ENCODE data around the gene ZBP1. TPM values are rescaled to one million over a fixed set of nuclear protein-coding genes. Genes with fewer than 3 reads are reported as not detected.

The ZBP1 gene
- total RNA-seq, 1 experiment from 2014 or later, result 2.9 TPM

DNA sequence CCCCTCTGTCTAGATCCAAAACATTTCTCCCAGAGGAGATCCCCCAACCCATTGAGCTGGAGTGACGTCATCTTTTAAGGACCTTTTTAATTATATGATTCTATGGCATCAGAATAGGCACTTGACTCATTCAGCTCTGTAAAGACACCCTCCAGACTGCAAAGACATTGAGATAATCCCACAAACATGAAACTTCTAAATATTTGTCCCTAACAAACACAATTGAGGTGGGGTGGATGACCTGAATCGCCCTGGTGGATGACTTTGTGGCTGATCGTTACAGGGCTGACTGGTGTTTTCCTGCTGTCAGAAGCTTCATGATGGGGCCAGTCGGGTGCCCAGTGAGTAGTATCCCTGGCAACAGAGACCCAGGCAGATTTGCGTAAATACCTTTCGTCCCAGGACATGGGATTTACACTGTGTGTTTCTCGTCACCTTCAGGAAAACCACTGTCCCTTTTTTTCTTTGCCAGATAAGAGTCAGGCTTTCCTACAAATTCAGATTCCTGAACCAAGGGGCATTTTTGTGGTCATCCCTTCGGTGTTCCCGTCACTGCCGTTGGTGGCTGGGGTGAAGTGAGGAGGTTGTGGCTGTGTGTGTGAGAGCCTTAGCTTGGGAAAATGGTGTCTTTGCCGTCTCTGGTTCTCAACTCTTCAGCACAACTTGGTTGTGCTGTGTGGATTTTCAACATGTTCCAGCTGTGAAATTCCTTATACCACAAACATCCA lies 64.6 kb downstream of the ZBP1 start:
- Mint-ChIP-seq H3K36me3 (ENCODE audit: insufficient read depth, unreplicated experiment) (peaks cover 7% of the 10 kb centered on the region), H3K4me3 (ENCODE audit: low read depth, unreplicated experiment) (no peak overlapping the region), H3K27ac (ENCODE audit: unreplicated experiment) (no peak overlapping the region), H3K9me3 (ENCODE audit: low read depth, unreplicated experiment) (no peaks in the 10 kb centered on the region), H3K4me1 (ENCODE audit: low read depth, unreplicated experiment) (peaks cover 31% of the 10 kb centered on the region), H3K27me3 (ENCODE audit: unreplicated experiment) (peaks cover 88% of the 10 kb centered on the region)
- intact Hi-C loops (cut with micrococcal nuclease; ENCODE audit: unreplicated experiment), result no loop called here
- no TSS peak for BruUV-seq (replicated peaks)
- DNase-seq, result no peak
- TF ChIP-seq, protein P1, sequence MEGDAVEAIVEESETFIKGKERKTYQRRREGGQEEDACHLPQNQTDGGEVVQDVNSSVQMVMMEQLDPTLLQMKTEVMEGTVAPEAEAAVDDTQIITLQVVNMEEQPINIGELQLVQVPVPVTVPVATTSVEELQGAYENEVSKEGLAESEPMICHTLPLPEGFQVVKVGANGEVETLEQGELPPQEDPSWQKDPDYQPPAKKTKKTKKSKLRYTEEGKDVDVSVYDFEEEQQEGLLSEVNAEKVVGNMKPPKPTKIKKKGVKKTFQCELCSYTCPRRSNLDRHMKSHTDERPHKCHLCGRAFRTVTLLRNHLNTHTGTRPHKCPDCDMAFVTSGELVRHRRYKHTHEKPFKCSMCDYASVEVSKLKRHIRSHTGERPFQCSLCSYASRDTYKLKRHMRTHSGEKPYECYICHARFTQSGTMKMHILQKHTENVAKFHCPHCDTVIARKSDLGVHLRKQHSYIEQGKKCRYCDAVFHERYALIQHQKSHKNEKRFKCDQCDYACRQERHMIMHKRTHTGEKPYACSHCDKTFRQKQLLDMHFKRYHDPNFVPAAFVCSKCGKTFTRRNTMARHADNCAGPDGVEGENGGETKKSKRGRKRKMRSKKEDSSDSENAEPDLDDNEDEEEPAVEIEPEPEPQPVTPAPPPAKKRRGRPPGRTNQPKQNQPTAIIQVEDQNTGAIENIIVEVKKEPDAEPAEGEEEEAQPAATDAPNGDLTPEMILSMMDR (IDR thresholded peaks at IDR 0.05; ENCODE audit: unreplicated experiment), result no peak
- CTCF ChIA-PET, result no interaction called here

Other genes with a start within 250 kb of the ZBP1 start
- gene RBM38, start 229.0 kb downstream of the ZBP1 start, total RNA-seq (2022), result 29.5 and 32.0 TPM in 2 replicates
- gene CTCFL, start 95.3 kb downstream of the ZBP1 start, total RNA-seq (2022), result not detected in 2 replicates
- 0.12 and 0.19 TPM in 2 replicates for gene PCK1, start 59.3 kb downstream of the ZBP1 start, total RNA-seq (2022)
- gene PMEPA1, start 89.6 kb upstream of the ZBP1 start, total RNA-seq (2022), result 732 and 1,302 TPM in 2 replicates

Measured in Calu3 (cell line).